Gastrocnemius medialis (tissue), 4 donors: Measurements from ENCODE around the gene PLCH1.

ENCODE experiments used
- CTCF ChIP-seq, 5 experiments: fragments of 450-650 bp in 3 of 5; fragments of 200-600 bp in 2 of 5; sonication (generic) in 2 of 5; IDR thresholded peaks in 4 of 5; conservative IDR thresholded peaks in 1 of 5; 1 replicate in 4 of 5; 2 replicates in 1 of 5; pipeline ENCODE4 v1.5.1; 2016 to 2019; ENCODE audit warnings: antibody characterized with exemption in 5 of 5, mild to moderate bottlenecking in 3 of 5, moderate library complexity in 3 of 5
- POLR2A ChIP-seq, 2 donors: fragments of 450-650 bp; IDR thresholded peaks; one replicate each; pipeline ENCODE4 v1.6.1; 2017; ENCODE audit warnings: antibody characterized with exemption in 2 of 2, mild to moderate bottlenecking in 2 of 2, moderate library complexity in 2 of 2

- TF ChIP-seq CTCF (IDR thresholded peaks at IDR 0.05 in 4 of 5, conservative IDR thresholded peaks at IDR 0.05 in 1 of 5) (no peak), POLR2A (IDR thresholded peaks at IDR 0.05) (no peak)
These were observed 3.0 kb upstream of the PLCH1 start for GRCh38 chr3:155747946-155748290.
